Measurements from ENCODE around the gene MYOZ1.
"Not testable (repeated sequence)": the region's sequence is repeated elsewhere in the genome, so short reads cannot be mapped to it uniquely, and the experiment has no call there.

- TF ChIP-seq POLR2A (IDR thresholded peaks at IDR 0.05); CTCF (IDR thresholded peaks at IDR 0.05 in 8 of 11, conservative IDR thresholded peaks at IDR 0.05 in 3 of 11): not testable (repeated sequence)
These were observed 49.5 kb upstream of the MYOZ1 start for GRCh38 chr10:73690755-73691154.
